Stimulated activated CD8-positive, alpha-beta memory T cell treated with anti-CD3 and anti-CD28 coated beads, Interleukin-7, amount 100 ng/mL, for 1 hour (primary cell): ENCODE results near the gene FSTL4.

Experiments used
- DNase-seq, 2 donors: peaks; one replicate each; pipeline ENCODE4 v3.0.0-alpha.2; 2020; ENCODE audit warnings: low read depth in 2 of 2

Gene FSTL4

GRCh38 chr5:133367071-133367786 is 245.1 kb downstream of the FSTL4 start:
- no peak for DNase-seq

GRCh38 chr5:133366438-133366837 is 245.9 kb downstream of the FSTL4 start:
- DNase-seq, result no peak

- DNase-seq, result no peak
Measured at GRCh38 chr5:133365738-133366137, 246.6 kb downstream of the FSTL4 start.

GRCh38 chr5:133364936-133365707 is 247.2 kb downstream of the FSTL4 start:
- no peak for DNase-seq

- DNase-seq, result no peak
Measured at GRCh38 chr5:133363807-133364587, 248.3 kb downstream of the FSTL4 start.

- DNase-seq, result no peak
Measured at GRCh38 chr5:133362438-133362837, 249.9 kb downstream of the FSTL4 start.

GRCh38 chr5:133361922-133362321 is 250.4 kb downstream of the FSTL4 start:
- no peak for DNase-seq

GRCh38 chr5:133360693-133361472 is 251.5 kb downstream of the FSTL4 start:
- DNase-seq, result no peak

- no peak for DNase-seq
Measured at GRCh38 chr5:133359861-133360260, 252.5 kb downstream of the FSTL4 start.

- DNase-seq, result no peak
Measured at GRCh38 chr5:133358271-133358670, 254.1 kb downstream of the FSTL4 start.

- DNase-seq, result no peak
Measured at GRCh38 chr5:133357758-133358157, 254.6 kb downstream of the FSTL4 start.

GRCh38 chr5:133356984-133357421 is 255.3 kb downstream of the FSTL4 start:
- no peak for DNase-seq

- no peak for DNase-seq
Measured at GRCh38 chr5:133356396-133356983, 255.9 kb downstream of the FSTL4 start.

GRCh38 chr5:133354323-133355185 is 257.8 kb downstream of the FSTL4 start:
- DNase-seq, result no peak

- DNase-seq, result no peak
Measured at GRCh38 chr5:133353741-133354140, 258.6 kb downstream of the FSTL4 start.

GRCh38 chr5:133348406-133348805 is 263.9 kb downstream of the FSTL4 start:
- DNase-seq, result no peak

GRCh38 chr5:133347039-133347438 is 265.3 kb downstream of the FSTL4 start:
- no peak for DNase-seq

GRCh38 chr5:133344266-133344665 is 268.1 kb downstream of the FSTL4 start:
- no peak for DNase-seq

- no peak for DNase-seq
Measured at GRCh38 chr5:133343196-133343595, 269.1 kb downstream of the FSTL4 start.
